Tibial nerve (tissue), 4 donors: ENCODE results near the gene TSHZ2. TPM values are rescaled to one million over a fixed set of nuclear protein-coding genes. Genes with fewer than 3 reads are reported as not detected.

ENCODE experiments used
- DNase-seq, 2 donors: peaks; one replicate each; pipeline ENCODE4 v3.0.0-alpha.2; 2019; ENCODE audit warnings: low spot score in 2 of 2
- H3K27ac ChIP-seq, 4 donors: fragments of 200-600 bp; sonication (generic) in 3 of 4; one replicate each; pipeline ENCODE4 v1.5.1; 2017 to 2019; ENCODE audit warnings: mild to moderate bottlenecking in 1 of 4
- H3K27me3 ChIP-seq, 2 donors: fragments of 200-600 bp; sonication (generic) in 1 of 2; one replicate each; pipeline versions ENCODE4 v1.5.1 to v1.6.0; 2017 to 2019
- H3K36me3 ChIP-seq, 3 donors: fragments of 200-600 bp; sonication (generic); one replicate each; pipeline ENCODE4 v1.5.1; 2018 to 2019
- H3K4me1 ChIP-seq, 4 donors: fragments of 200-600 bp; sonication (generic) in 3 of 4; one replicate each; pipeline ENCODE4 v1.5.1; 2017 to 2019
- H3K4me3 ChIP-seq, 4 donors: fragments of 200-600 bp; sonication (generic) in 3 of 4; one replicate each; pipeline ENCODE4 v1.5.1; 2017 to 2019; ENCODE audit warnings: mild to moderate bottlenecking in 1 of 4, moderate library complexity in 1 of 4
- H3K9me3 ChIP-seq, 4 donors: fragments of 200-600 bp; sonication (generic) in 3 of 4; one replicate each; pipeline ENCODE4 v1.5.1; 2017 to 2019
- EP300 ChIP-seq, 2 donors: sonication (generic); formaldehyde crosslinking; IDR thresholded peaks; one replicate each; pipeline ENCODE4 v1.6.1; 2017; ENCODE audit warnings: antibody characterized with exemption in 2 of 2, mild to moderate bottlenecking in 1 of 2
- POLR2A ChIP-seq, 2 donors: fragments of 450-650 bp; IDR thresholded peaks; one replicate each; pipeline ENCODE4 v1.6.1; 2017; ENCODE audit warnings: antibody characterized with exemption in 2 of 2, mild to moderate bottlenecking in 2 of 2, moderate library complexity in 2 of 2
- WGBS, 2 donors: methylation state at CpG; one replicate each; pipeline ENCODE4 v1.1.5; 2018; 5-methylcytosine and 5-hydroxymethylcytosine counted together
- total RNA-seq, 4 donors: library from RNA; depleted of rRNA; stranded (reverse); fragments of >200 nt; gene quantifications; one replicate each; pipeline ENCODE4 v1.1.0, GENCODE V29; 2016
- TF ChIP-seq, protein P1 (sequence below), 5 experiments: fragments of 200-600 bp in 3 of 5; fragments of 450-650 bp in 2 of 5; sonication (generic) in 3 of 5; IDR thresholded peaks; one replicate each; pipeline ENCODE4 v1.5.1; 2016 to 2019; ENCODE audit warnings: antibody characterized with exemption in 5 of 5, mild to moderate bottlenecking in 3 of 5, moderate library complexity in 2 of 5

Gene TSHZ2
- total RNA-seq, 4 donors from 2014 or later = 20.9 to 33.7 (median 25.1) TPM

DNA sequence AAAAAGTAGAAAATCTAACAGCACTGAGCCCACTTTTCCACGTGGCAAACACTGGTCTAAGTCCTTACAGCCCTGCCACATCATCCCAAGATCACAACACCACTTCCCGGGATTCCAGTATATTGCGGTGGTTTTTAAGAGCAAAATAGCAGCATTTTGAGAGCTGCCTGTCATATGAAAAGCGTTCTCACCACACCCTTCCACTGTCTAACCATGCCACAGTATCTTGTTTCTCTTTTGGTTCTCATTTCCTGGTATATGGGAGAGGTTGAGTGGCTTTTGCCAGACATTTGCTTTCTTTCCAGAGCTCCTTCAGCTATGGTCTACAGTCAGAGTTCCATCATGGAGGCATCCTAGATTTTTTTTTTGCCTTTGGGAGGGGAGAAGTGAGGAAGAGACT is 243.0 kb downstream of the TSHZ2 start:
- TF ChIP-seq EP300 (IDR thresholded peaks at IDR 0.05) (no peak), POLR2A (IDR thresholded peaks at IDR 0.05) (no peak)
- TF ChIP-seq, protein P1, sequence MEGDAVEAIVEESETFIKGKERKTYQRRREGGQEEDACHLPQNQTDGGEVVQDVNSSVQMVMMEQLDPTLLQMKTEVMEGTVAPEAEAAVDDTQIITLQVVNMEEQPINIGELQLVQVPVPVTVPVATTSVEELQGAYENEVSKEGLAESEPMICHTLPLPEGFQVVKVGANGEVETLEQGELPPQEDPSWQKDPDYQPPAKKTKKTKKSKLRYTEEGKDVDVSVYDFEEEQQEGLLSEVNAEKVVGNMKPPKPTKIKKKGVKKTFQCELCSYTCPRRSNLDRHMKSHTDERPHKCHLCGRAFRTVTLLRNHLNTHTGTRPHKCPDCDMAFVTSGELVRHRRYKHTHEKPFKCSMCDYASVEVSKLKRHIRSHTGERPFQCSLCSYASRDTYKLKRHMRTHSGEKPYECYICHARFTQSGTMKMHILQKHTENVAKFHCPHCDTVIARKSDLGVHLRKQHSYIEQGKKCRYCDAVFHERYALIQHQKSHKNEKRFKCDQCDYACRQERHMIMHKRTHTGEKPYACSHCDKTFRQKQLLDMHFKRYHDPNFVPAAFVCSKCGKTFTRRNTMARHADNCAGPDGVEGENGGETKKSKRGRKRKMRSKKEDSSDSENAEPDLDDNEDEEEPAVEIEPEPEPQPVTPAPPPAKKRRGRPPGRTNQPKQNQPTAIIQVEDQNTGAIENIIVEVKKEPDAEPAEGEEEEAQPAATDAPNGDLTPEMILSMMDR (IDR thresholded peaks at IDR 0.05) = no peak
- DNase-seq = no peak
- H3K27me3 ChIP-seq = no peaks in the 10 kb centered on the region
- no peak overlapping the region for H3K4me3 ChIP-seq
- WGBS, 2 donors = 86 to 89% methylated on average over 4 of the region's 4 CpGs
- no peaks in the 10 kb centered on the region for H3K36me3 ChIP-seq
- H3K27ac ChIP-seq = no peak overlapping the region
- H3K4me1 ChIP-seq = peaks cover 0 to 7% (median 0%) of the 10 kb centered on the region in 4 donors
- H3K9me3 ChIP-seq = no peaks in the 10 kb centered on the region

DNA sequence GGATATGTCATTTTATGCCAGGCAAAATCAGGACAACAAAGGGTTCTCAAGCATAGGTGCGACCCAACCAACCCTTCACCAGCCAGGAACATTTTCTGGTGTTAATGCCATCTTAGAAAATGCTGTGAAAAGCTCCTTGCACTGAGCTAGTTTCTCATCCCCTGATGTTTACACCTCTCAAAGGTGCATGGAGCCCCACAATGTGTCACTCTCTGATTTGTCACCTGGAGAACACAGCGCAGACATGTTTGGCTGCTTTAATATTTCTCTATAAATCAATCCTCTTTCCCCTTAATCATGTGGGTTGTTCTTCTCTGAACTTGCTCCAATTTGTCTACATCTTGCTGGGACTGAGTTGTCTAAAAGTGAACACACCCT is 244.3 kb downstream of the TSHZ2 start:
- Histone ChIP-seq H3K27ac (no peak overlapping the region), H3K4me1 (peaks cover 0 to 7% (median 0%) of the 10 kb centered on the region in 4 donors), H3K27me3 (no peaks in the 10 kb centered on the region), H3K4me3 (peak overlapping the region in 1 of 4 donors; percentile 23), H3K36me3 (no peaks in the 10 kb centered on the region), H3K9me3 (no peaks in the 10 kb centered on the region)
- TF ChIP-seq POLR2A (IDR thresholded peaks at IDR 0.05) (no peak), EP300 (IDR thresholded peaks at IDR 0.05) (no peak)
- TF ChIP-seq, protein P1 (IDR thresholded peaks at IDR 0.05) = no peak
- no peak for DNase-seq
- 95 to 100% methylated on average over 2 of the region's 2 CpGs for WGBS, 2 donors

DNA sequence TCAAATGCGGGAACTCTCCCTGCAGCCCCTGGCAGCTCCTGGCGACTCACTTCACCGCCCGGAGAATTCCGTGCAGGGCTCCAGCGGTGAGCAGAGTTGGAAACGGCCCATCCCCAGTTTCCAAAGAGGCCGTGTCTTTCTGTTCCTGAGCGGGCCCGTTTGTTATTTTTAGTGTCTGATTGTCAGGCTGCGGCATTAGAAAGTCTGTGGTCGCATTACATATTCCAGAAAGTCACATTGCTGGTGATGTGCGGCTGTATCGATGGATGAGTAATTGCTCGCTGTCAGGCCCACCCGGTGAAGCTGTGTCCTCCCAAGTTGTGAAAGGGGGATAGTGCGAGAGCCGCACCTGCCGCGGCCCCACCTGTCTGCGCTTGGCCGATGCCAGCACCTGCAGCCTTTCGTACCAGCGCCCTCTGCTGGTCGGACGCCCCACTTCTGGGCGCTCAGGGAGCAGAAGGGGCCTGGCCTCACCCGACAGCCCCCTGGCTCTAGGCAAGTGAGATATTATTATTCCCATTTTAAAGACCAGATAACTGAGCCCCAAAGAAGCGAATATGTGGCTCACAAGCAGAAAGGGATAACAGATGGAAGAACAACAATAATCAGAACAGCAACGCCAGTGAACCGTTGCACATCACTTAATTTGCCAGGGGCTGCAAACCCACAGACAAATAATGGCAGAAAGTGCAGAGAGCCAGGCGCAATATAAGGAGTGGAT is 244.9 kb downstream of the TSHZ2 start:
- 18 to 24% methylated on average over 32 of the region's 32 CpGs for WGBS, 2 donors
- TF ChIP-seq, protein P1 (IDR thresholded peaks at IDR 0.05) = peak; percentile 70 to 85 (median 75)
- no peak for TF ChIP-seq EP300 (IDR thresholded peaks at IDR 0.05)
- peak overlapping the region in 1 of 4 donors; percentile 23 for H3K4me3 ChIP-seq
- no peaks in the 10 kb centered on the region for H3K9me3 ChIP-seq
- no peak overlapping the region for H3K27ac ChIP-seq
- peak; percentile 63 to 67 for DNase-seq
- no peaks in the 10 kb centered on the region for H3K36me3 ChIP-seq
- H3K4me1 ChIP-seq = peaks cover 0 to 7% (median 0%) of the 10 kb centered on the region in 4 donors
- H3K27me3 ChIP-seq = no peaks in the 10 kb centered on the region

DNA sequence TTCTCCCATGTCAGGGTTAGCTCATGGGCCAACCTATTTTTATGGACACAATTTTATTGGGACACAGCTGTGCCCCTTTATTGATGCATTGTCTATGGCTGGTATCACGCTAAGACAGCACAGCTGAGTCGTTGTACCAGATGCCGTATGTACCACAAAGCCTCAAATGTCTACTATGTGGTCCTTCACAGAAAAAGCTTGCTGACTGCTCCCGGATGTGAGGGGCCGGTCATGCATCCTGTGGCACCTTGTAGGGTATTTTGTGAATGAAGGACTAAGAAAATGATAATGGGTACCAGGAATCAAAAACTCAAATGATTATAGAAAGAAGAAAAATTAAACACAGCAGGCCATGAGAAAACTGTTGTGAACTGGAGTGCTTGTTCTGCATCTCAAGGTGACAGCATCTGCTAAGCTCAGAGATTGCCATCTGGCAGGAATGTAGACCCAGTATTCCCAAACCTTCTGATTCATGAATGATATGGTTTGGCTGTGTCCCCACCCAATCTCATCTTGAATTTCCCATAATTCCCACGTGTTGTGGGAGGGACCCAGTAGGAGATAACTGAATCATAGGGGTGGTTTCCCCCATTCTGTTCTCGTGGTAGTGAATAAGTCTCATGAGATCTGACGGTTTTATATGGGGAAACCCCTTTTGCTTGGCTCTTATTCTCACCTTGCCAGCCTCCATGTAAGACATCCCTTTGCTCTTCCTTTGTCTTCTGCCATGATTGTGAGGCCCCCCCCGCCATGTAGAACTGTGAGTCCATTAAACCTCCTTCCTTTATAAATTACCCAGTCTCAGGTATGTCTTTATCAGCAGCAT is 248.5 kb downstream of the TSHZ2 start:
- no peaks in the 10 kb centered on the region for H3K36me3 ChIP-seq
- no peak for DNase-seq
- H3K27me3 ChIP-seq = no peaks in the 10 kb centered on the region
- 79 to 84% methylated on average over 9 of the region's 9 CpGs for WGBS, 2 donors
- TF ChIP-seq EP300 (IDR thresholded peaks at IDR 0.05) = no peak
- TF ChIP-seq POLR2A (IDR thresholded peaks at IDR 0.05) = no peak
- TF ChIP-seq, protein P1 (IDR thresholded peaks at IDR 0.05) = no peak
- H3K27ac ChIP-seq = no peak overlapping the region
- H3K9me3 ChIP-seq = no peaks in the 10 kb centered on the region
- peaks cover 0 to 7% (median 0%) of the 10 kb centered on the region in 4 donors for H3K4me1 ChIP-seq
- no peak overlapping the region for H3K4me3 ChIP-seq

DNA sequence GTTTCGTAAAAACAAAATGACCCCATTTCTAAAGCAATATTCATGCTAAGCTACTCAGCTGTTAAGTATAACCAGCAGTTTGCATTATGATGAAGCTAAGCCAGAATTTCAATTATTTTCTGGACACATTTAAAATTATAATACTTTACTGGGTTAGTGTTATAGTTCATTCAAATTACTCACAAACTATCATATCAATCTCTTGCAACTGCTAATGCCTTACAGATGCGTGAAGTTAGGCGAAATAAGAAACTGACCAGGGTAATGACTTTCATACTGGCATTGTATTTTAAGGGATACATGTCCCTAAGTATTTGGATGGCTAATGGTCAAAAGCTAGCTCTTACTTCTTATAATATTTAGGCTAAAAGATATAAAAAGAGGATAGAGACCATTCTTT is 249.6 kb downstream of the TSHZ2 start:
- Histone ChIP-seq H3K27ac (no peak overlapping the region), H3K27me3 (no peaks in the 10 kb centered on the region), H3K36me3 (no peaks in the 10 kb centered on the region), H3K9me3 (no peaks in the 10 kb centered on the region), H3K4me3 (no peak overlapping the region), H3K4me1 (peaks cover 0 to 4% (median 0%) of the 10 kb centered on the region in 4 donors)
- 70 to 81% methylated on average over 3 of the region's 3 CpGs for WGBS, 2 donors
- TF ChIP-seq POLR2A (IDR thresholded peaks at IDR 0.05) = no peak
- TF ChIP-seq EP300 (IDR thresholded peaks at IDR 0.05) = no peak
- TF ChIP-seq, protein P1 (IDR thresholded peaks at IDR 0.05) = no peak
- no peak for DNase-seq
